GM06990 (cell line): ENCODE data around the gene FHAD1.

Source experiments
- DNase-seq: peaks from one replicate; pipeline ENCODE4 v3.0.0-alpha.2; 2011; ENCODE audit not compliant: insufficient read length; ENCODE audit errors: extremely low read depth
- H3K27me3 ChIP-seq: replicated peaks from 2 replicates; pipeline ENCODE4 v1.6.0; 2011; ENCODE audit warnings: low read length; ENCODE audit not compliant: control insufficient read depth, insufficient read depth
- H3K36me3 ChIP-seq: 2 replicates; pipeline ENCODE4 v1.5.1; 2011; ENCODE audit warnings: low read length; ENCODE audit not compliant: control insufficient read depth, insufficient read depth
- H3K4me3 ChIP-seq: replicated peaks from 2 replicates; pipeline ENCODE4 v1.5.1; 2011; ENCODE audit warnings: low read depth, mild to moderate bottlenecking, control low read depth, low read length
- CTCF ChIP-seq: IDR thresholded peaks from 2 replicates; pipeline ENCODE4 v1.5.1; 2011; ENCODE audit warnings: low read length, control low read depth, mild to moderate bottlenecking, inconsistent platforms; ENCODE audit not compliant: insufficient read depth, poor library complexity, severe bottlenecking

FHAD1 gene

GRCh38 chr1:15214527-15214926, 32.5 kb upstream of the FHAD1 start:
- no peak for TF ChIP-seq CTCF
- no peak for DNase-seq
- Histone ChIP-seq H3K36me3 (no peaks in the 10 kb centered on the region), H3K27me3 (no peaks in the 10 kb centered on the region), H3K4me3 (no peak overlapping the region)

GRCh38 chr1:15215116-15215515, 31.9 kb upstream of the FHAD1 start:
- Histone ChIP-seq H3K36me3 (no peaks in the 10 kb centered on the region), H3K4me3 (no peak overlapping the region), H3K27me3 (no peaks in the 10 kb centered on the region)
- no peak for DNase-seq
- TF ChIP-seq CTCF = no peak

- Histone ChIP-seq H3K27me3 (no peaks in the 10 kb centered on the region), H3K36me3 (no peaks in the 10 kb centered on the region), H3K4me3 (no peak overlapping the region)
- TF ChIP-seq CTCF = no peak
- DNase-seq = no peak
Observed at GRCh38 chr1:15217654-15218053, 29.4 kb upstream of the FHAD1 start.

GRCh38 chr1:15218287-15219279, 28.4 kb upstream of the FHAD1 start:
- Histone ChIP-seq H3K36me3 (no peaks in the 10 kb centered on the region), H3K4me3 (no peak overlapping the region), H3K27me3 (no peaks in the 10 kb centered on the region)
- TF ChIP-seq CTCF = no peak
- DNase-seq = no peak

- DNase-seq = peak; percentile 22
- no peaks in the 10 kb centered on the region for H3K27me3 ChIP-seq
- H3K4me3 ChIP-seq = no peak overlapping the region
- TF ChIP-seq CTCF = no peak
- no peaks in the 10 kb centered on the region for H3K36me3 ChIP-seq
Observed at GRCh38 chr1:15219280-15220023, 27.6 kb upstream of the FHAD1 start.
